HG02678 (cell line): Measurements from ENCODE around the gene CPED1.
A peak's percentile ranks its signal among the peaks of the same experiment; 100 is the strongest.
"Not testable (repeated sequence)": the region's sequence is repeated elsewhere in the genome, so short reads cannot be mapped to it uniquely, and the experiment has no call there.

Experiments
- ATAC-seq: cut with Tn5 transposase; IDR thresholded peaks from one replicate; pipeline ENCODE4 v1.9.1; 2021; ENCODE audit warnings: mild to moderate bottlenecking, moderate library complexity; ENCODE audit not compliant: unreplicated experiment

Gene CPED1

DNA sequence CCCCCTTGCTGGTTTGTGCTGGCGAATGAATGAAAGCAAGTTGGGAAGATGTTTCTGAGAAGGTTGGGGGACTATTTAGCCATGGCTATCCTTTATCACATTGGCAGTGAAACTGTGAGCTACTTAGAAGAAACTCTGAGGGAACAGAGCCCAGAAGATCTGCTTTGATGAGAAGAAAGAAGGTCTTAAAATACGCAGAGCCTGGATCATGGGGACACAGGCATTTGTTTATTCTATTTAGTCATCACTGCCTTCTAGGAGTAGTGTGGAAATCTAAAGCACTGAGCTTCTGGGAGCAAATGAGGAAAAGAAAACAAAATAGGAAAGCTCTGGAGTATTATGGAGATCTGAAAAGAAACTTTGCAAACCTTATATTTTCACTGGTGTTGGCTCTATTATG lies 28.5 kb downstream of the CPED1 start:
- no peak for ATAC-seq

DNA sequence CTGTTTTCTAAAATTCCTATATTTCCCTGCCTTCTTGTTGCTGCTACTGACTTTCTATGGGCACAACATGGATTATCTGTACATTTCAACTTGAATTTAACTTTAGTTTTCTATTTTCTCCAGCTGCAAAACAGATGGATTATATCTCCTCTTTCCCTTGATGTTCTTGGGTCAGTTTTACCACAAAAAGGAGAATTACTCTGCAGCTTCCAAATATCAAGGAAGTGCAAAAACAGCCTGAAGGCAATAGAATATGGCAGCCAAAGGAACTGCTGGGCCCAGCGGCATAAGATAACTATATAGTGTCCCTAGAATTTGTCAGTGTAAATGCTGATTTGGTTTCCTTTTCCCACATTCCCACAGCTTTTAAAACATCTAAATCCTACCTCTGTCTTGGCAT lies 29.1 kb downstream of the CPED1 start:
- no peak for ATAC-seq

DNA sequence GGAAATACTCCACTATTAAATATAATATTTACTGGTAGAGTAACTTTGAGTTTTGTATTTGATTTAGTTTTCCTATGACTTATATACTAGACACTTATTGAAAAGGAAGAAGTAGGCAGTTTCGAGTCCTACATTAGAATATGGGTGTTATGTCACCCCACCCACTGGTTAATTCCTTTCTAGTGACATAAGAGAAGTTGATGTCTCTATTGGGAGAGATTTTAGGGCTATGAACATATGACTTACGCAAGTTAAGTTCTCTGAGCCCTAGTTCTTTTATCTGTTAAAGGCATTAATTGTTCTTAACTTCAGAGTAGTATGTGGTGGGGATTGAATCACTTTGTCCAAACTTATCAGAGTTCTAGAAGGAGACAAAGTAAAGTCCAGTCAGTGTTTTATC lies 30.5 kb downstream of the CPED1 start:
- no peak for ATAC-seq

DNA sequence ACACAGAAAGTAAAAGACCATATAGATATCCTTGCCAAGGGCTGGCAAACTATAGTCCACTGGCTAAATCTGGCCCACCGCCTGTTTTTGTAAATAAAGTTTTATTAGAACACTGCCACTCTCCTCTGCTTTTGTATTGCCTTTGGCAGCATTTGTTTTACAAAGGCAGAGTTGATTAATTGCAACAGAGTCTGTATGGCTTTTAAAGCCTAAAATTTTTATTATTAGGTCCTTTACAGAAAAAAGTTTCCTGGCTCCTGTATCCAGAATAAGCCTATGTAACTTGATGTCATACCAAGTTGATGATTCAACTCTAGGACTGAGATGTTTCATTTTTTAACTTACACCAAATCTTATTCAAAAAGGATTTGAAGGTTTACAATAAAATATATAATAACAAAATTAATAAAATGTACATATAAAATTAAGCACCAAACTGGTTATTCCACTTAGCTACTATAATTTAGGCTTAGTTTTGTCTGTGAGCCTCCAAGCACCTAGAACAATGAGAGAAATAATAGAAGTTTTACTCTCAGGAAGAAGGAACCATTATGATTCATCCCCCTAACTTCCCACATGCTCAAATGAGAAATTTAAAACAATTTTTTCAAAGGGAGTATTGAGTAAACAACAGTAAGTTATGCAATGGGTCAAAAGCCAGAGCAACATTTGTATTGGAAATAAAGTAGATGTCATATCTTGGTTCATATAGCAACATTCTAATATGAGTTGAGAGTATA lies 31.9 kb downstream of the CPED1 start:
- ATAC-seq: no peak

DNA sequence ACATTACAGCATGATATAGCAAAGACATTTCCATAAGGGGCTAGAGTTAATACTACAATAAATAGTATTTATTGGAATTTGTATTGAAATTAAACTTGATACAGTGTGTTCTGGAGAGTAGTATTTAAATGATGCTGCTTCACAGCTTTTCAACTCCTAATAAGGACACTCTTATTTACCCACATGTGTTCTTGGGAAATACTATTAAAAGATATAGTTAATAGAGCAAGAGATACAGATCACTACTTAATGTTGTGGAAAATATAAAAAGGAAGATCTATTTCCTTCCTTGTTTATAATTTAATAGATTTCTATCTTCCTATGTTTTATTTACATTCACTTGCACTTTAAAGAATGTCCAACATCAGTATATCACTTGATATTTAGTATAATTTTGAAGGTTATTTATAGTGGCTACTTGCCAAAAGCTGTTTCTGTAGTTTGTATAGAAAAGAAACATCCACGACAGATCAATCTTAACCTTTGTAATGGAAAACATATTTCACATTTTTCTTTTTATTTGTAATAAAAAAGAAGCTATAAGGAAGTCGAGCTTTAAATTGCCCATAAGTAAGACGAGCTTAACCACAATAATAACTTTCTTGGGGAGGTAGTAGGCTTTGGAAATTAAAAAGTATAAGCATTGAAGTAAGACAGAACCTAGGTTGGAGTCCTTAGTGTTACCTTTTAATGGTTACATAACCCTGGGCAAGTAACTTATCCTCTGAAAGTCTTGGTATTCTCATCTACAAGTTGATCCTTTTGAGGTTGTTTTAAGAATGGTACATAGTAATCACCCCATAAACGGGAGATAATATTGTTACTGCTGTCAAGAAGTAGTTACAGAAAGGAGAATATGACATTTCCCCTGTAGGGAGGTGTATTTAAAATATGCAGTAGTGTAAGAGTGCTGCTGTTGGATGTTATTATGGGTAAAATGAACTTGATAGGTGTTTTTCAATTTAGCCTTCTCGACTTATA lies 32.8 kb downstream of the CPED1 start:
- ATAC-seq: no peak

DNA sequence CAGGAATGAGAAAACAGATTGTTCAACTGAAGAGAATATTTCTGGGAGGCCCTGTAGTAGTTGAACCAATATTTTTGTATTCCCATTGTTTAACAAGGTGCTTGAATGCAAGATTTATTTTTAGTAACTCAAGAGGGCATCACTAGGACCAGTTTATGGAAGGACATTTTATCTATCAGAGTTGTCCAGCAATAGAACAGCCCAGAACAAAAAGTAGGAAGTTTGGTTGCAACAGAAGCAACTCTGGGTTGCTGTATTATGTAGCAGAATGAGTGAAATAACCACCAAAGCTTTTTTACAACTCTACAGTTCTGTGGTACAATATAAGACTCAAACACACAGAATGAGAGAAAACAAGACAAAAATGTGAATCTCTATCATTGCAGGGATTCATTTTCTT lies 34.7 kb downstream of the CPED1 start:
- ATAC-seq: no peak

DNA sequence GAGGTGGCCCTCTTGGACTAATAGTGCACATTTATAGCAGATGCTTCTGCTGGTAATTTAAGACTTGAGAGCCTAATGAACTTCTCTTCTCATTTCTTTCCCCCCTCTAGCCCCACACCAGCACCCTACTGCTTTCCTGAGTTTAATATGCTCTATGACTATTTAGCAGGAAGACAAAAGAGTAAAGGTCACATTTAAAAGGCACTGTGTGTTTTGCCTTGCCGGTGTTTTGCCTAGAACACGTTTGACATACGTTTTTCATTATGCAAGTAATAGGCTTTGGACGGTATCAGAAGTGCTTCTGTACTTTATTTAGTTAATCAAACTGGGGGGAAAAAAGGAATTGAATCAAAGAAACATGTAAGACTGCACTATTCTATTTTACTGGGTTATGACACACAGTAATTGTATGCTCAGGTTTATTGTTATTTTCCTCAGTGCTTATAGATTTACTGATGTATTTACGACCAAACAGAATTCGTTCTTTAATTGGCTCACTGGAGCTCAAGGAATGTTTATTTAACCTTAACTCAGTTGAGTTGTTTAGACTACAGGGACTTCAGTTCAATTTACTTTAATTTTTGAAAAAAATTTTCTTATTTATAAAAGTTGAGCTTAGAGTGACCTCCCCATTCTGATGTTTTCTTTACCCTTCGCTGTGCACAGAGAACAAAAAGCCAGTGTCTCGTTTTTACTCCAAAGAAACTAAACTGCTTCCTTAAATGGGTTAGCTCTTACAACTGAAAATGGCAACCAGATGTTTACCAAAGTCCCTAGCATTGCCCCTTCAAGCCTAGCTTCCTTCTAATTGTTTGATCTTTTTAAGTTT lies 35.4 kb downstream of the CPED1 start:
- peak; percentile 46 for ATAC-seq

DNA sequence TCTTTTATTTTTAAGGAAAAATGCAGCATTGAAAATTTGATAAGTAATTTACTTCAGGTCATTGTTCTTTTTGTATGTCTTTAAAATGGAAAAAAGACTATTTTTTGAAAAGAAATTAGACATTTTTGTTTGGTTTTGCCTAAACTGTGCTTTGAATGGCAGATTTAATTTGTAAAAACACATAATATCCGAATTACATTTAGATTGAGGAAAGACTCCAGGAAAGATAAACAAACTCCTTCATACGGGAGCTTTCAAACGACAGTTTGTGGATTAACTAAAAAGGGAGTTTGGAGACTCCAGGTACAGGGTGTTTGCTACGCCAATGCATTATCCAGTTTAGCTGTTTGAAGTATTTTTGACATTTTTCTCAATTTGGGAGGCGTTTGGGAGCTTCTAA lies 36.1 kb downstream of the CPED1 start:
- ATAC-seq: no peak

DNA sequence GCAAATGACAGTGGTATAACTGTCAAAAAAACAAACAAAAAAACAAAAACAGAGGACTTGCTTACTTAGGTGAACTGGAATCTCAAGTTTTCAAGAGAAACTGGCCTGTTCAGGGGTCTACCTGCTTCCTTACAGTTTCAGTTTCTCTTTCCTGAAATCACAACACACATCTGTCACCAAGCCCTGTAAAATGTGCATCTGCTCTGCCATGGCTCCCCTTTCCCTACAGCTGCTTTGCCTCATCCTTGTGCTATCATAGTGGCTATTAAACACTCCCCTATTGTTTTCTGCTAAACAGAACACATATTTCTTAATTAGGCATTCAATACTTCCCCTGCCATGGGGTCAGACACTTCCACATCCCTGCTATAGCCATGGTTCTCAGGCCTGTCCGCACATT lies 37.6 kb downstream of the CPED1 start:
- no peak for ATAC-seq

DNA sequence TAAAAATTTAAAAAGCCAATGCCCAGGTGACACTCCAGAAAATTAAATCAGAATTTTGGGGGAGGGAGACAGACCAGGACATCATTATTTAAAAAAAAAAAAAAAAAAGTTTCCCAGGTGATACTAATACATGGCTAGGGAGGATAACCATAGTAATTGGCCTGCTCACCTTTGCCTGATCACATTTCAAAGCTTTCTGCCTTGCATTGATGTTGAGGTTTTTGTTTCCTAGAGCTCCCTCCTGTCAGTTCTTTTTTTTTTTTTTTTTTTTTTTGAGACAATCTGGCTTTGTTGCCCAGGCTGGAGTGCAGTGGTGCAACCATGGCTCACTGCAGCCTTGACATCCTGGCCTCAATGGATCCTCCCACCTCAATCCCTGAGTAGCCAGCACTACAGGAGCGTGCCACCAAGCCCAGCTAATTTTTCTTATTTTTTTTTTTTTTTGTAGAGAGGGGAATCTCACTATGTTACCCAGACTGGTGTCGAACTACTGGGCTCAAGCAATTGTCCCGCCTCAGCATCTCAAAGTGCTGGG lies 38.1 kb downstream of the CPED1 start:
- no peak for ATAC-seq

DNA sequence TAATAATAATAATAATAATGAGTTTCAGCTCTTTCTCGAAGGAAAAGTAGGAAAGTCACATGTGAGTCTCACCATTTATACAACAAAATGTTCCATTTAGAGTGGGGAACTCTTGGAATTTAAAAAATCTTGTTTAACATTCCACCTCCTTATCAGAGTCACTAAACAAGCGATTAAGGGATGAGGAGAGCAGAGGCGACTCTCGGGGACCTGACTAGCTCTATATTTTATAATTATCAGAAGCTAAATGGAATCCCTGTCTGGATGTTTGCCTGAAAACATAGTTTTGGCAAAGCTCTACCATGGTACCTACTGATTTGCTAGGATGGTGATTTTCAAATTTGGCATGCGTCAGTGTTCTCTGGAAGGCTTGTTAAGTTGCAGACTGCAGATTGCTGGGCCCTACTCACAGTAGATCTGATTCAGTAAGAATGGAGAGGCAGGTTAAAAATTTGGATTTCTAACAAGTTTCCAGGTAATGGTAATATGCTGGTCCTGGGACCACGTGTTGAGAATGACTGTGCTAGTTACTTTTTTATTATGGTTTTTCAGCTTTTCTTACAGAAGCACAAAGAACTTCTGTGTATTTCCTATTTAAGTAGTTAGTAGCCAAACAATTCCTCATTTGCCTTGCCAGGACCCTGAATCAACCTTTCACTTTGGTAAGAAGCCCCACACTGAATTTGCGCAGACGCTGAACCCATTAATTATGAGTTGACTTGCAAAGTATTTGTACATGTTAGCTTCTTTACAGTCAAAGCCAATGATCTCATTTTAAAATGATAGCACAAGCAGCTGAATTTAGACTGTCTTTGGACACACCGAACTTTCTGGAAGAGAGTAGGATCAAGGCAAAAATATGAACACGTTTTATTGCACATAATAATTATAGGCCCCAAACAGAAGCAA lies 39.5 kb downstream of the CPED1 start:
- ATAC-seq: no peak

DNA sequence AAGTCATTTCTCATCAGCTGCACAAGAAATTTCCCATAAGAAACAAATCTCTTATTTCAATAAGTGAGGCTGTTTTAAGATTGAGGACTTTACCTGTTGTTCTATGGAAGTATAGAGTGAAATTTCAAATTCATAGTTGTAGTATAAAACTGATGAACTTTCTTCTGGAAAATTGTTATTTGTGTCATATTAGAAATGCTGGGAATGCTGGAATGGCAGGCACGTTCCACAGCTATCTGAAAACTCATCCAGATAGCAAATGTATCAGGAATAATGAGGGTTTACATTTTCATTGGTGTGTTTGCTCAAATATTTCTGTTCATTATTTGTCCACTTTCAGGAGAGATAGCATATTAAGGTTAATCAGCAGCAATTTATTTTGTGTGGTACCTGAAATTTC lies 40.8 kb downstream of the CPED1 start:
- ATAC-seq: no peak

DNA sequence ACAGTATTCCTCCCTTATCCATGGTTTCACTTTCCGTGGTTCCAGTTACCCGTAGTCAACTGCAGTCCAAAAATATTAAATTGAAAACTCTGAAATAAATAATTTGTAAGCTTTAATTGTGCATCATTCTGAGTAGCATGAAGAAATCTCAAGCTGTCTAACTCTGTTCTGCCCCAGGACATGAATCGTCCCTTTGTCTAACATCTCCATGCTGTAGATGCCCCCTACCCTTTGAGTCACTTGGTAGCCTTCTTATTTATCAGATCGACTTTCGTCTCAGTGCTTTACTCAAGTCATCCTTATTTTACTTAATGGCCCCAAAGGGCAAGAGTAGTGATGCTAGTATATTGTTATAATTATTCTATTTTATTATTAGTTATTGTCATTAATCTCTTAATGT lies 41.8 kb downstream of the CPED1 start:
- no peak for ATAC-seq

DNA sequence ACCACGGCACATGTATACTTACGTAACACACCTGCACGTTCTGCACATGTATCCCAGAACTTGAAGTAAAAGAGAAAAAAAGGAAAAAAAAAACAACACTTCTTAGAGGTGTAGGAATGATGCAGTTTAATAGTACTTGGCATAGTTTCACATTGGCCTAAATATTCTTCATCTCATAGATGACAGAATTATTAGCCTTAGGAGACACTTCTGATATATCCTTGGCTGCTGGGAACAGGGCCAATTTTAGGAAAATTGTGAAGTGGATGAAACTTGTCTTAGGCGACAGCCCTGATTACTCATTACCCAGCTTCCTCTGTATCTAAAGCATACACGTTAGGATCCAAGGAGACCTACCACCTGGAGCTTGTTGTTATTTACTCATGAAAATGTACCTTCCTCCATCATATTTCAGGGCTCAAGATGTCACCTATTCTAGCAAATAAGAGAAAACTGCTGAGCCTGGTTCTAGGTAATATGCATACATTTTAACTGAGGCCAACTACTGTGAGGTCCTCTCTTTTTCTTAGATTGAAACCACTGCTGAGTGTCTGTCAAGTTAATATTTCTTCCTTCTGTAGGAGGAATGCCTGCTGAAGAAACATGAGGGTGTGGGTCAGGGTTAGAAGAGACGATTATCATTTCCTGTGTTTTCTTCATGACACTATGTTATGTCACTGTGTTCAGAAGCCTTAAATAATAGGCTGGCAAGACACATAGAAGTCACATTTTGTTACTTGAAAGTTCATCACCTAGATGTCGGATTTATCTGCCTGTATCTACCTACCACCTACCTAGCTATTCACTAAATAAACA lies 44.3 kb downstream of the CPED1 start:
- ATAC-seq: no peak

DNA sequence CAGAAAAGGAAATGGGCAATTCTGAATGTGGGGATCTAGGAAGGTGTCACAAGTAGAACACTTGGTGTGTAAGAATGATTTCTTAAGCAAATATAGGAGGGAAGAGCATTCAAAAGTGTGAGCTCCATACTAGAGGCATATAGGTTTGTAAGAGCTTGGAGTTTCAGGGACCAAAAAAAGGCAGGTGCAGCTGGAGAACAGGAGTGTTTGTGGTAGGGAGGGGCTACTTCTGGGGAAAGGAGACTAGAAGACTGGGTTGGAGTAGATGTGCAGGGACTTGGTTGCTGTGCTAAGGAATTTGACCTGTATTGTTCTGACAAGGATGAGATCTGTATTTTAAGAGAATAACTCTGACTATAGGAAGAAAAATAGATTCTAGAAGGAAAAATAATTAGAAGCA lies 46.4 kb downstream of the CPED1 start:
- ATAC-seq: no peak

DNA sequence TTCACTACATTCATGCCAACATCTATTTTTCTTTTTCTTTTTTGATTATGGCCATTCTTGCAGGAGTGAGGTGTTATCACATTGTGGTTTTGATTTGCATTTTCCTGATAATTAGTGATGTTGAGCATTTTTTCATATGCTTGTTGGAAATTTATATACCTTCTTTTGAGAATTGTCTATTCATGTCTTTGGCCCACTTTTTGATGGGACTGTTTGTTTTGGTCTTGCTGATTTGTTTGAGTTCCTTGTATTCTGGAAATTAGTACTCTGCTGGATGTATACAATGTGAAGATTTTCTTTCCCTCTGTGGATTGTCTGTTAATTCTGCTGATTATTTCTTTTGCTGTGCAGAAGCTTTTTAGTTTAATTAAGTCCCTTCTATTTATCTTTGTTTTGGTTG lies 48.3 kb downstream of the CPED1 start:
- ATAC-seq: not testable (repeated sequence)

DNA sequence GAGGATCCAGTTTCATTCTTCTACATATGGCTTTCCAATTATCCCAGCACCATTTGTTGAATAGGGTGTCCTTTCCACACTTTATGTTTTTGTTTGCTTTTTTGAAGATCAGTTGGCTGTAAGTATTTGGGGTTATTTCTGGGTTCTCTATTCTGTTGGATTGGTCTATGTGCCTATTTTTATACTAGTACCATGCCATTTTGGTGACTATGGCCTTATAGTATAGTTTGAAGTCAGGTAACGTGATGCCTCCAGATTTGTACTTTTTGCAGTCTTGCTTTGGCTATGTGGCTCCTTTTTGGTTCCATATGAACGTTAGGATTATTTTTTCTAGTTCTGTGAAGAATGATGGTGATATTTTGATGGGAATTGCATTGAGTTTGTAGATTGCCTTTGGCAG lies 48.8 kb downstream of the CPED1 start:
- ATAC-seq: not testable (repeated sequence)

DNA sequence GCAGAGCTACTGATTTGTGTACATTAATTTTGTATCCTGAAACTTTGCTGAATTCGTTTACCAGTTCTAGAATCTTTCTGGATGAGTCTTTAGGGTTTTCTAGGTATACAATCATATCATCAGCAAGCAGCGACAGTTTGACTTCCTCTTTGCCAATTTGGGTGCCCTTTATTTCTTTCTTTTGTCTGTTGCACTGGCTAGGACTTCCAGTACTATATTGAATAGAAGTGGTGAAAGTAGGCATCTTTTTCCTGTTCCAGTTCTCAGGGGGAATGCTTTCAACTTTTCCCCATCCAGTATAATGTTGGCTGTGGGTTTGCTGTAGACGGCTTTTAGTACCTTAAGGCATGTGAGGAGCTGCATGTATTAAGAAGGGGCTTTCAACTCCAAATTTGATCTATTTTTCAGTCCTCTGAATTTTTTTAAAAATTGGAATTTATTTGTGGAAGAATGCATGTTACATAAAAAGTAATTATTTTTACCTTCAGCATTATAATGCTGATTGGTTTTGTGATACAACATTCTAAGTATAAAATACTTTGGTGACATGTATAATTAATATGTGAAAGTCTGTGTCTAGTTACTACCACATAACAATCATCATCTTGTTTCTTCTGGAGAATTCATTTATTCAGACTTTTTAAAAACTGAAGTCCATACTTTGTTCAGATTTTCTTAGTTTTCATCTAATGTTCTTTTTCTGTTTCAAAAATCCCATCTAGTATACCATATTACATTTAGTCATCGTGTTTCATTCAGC lies 49.6 kb downstream of the CPED1 start:
- ATAC-seq: no peak
